AG09309 (cell line): Measurements from ENCODE around the gene HNRNPUL1.
"Not testable (repeated sequence)": the region's sequence is repeated elsewhere in the genome, so short reads cannot be mapped to it uniquely, and the experiment has no call there.

Experiments used
- DNase-seq: peaks from one replicate; pipeline ENCODE4 v3.0.0-alpha.2; 2010; ENCODE audit warnings: low read depth
- H3K4me3 ChIP-seq: 2 replicates; pipeline ENCODE4 v1.5.1; 2011; ENCODE audit warnings: mild to moderate bottlenecking, low read depth, low read length, moderate library complexity; ENCODE audit not compliant: control insufficient read depth
- CTCF ChIP-seq: IDR thresholded peaks from 2 replicates; pipeline ENCODE4 v1.5.1; 2011; ENCODE audit warnings: mild to moderate bottlenecking, low read depth, low read length, inconsistent platforms; ENCODE audit not compliant: insufficient read depth, control insufficient read depth; ENCODE audit errors: missing control alignments

Gene HNRNPUL1

GRCh38 chr19:41274802-41275201 is 10.6 kb downstream of the HNRNPUL1 start:
- no peak for DNase-seq
- no peak overlapping the region for H3K4me3 ChIP-seq
- TF ChIP-seq CTCF = no peak

- no peak overlapping the region for H3K4me3 ChIP-seq
- TF ChIP-seq CTCF = no peak
- DNase-seq = no peak
Measured at GRCh38 chr19:41276231-41276630, 12.1 kb downstream of the HNRNPUL1 start.

GRCh38 chr19:41278478-41278877 is 14.3 kb downstream of the HNRNPUL1 start:
- H3K4me3 ChIP-seq = no peak overlapping the region
- no peak for TF ChIP-seq CTCF
- no peak for DNase-seq

- no peak for DNase-seq
- H3K4me3 ChIP-seq = no peak overlapping the region
- no peak for TF ChIP-seq CTCF
Measured at GRCh38 chr19:41288673-41289530, 24.7 kb downstream of the HNRNPUL1 start.

GRCh38 chr19:41289814-41290213 is 25.6 kb downstream of the HNRNPUL1 start:
- H3K4me3 ChIP-seq, DNase-seq: not testable (repeated sequence)

GRCh38 chr19:41294393-41294792 is 30.2 kb downstream of the HNRNPUL1 start:
- no peak for TF ChIP-seq CTCF
- no peak overlapping the region for H3K4me3 ChIP-seq
- DNase-seq = no peak

GRCh38 chr19:41295499-41295898 is 31.3 kb downstream of the HNRNPUL1 start:
- no peak overlapping the region for H3K4me3 ChIP-seq
- TF ChIP-seq CTCF = no peak
- no peak for DNase-seq
